Activated CD4-positive, CD25-positive, alpha-beta regulatory T cell (primary cell): ENCODE results near the gene GGA1.
"Not testable (repeated sequence)": the region's sequence is repeated elsewhere in the genome, so short reads cannot be mapped to it uniquely, and the experiment has no call there.

Experiments
- DNase-seq, 4 experiments: peaks; one replicate each; lab custom pipeline; 2025; lab: John Stamatoyannopoulos, UW

Gene GGA1

GRCh38 chr22:37609240-37610152, 862 bp downstream of the GGA1 start:
- no peak for DNase-seq

- not testable (repeated sequence) for DNase-seq
Measured at GRCh38 chr22:37610153-37610475, 1.5 kb downstream of the GGA1 start.

GRCh38 chr22:37610480-37611129, 2.0 kb downstream of the GGA1 start:
- DNase-seq: no peak

- no peak for DNase-seq
Measured at GRCh38 chr22:37611207-37611606, 2.6 kb downstream of the GGA1 start.

GRCh38 chr22:37616201-37617083, 7.8 kb downstream of the GGA1 start:
- no peak for DNase-seq

GRCh38 chr22:37617431-37617830, 8.8 kb downstream of the GGA1 start:
- no peak for DNase-seq

- DNase-seq: no peak
Measured at GRCh38 chr22:37618072-37618656, 9.5 kb downstream of the GGA1 start.

GRCh38 chr22:37618674-37619073, 10.0 kb downstream of the GGA1 start:
- no peak for DNase-seq

- no peak for DNase-seq
Measured at GRCh38 chr22:37619991-37620390, 11.4 kb downstream of the GGA1 start.

GRCh38 chr22:37621352-37621860, 12.8 kb downstream of the GGA1 start:
- no peak for DNase-seq

- peak; percentile 54 to 67 (median 60) for DNase-seq
Measured at GRCh38 chr22:37623075-37624016, 14.7 kb downstream of the GGA1 start.

GRCh38 chr22:37624017-37624365, 15.4 kb downstream of the GGA1 start:
- DNase-seq: no peak

GRCh38 chr22:37624876-37625275, 16.2 kb downstream of the GGA1 start:
- DNase-seq: no peak

- no peak for DNase-seq
Measured at GRCh38 chr22:37625737-37626136, 17.1 kb downstream of the GGA1 start.

GRCh38 chr22:37626144-37626543, 17.5 kb downstream of the GGA1 start:
- no peak for DNase-seq

- no peak for DNase-seq
Measured at GRCh38 chr22:37626556-37627075, 18.0 kb downstream of the GGA1 start.

GRCh38 chr22:37627121-37627520, 18.5 kb downstream of the GGA1 start:
- DNase-seq: no peak

- peak in 3 of 4 experiments; percentile 21 to 45 (median 36) for DNase-seq
Measured at GRCh38 chr22:37627545-37627944, 18.9 kb downstream of the GGA1 start.

- DNase-seq: no peak
Measured at GRCh38 chr22:37628830-37629229, 20.2 kb downstream of the GGA1 start.

- no peak for DNase-seq
Measured at GRCh38 chr22:37629928-37630327, 21.3 kb downstream of the GGA1 start.
